HG02840 (cell line): ENCODE measurements around the gene SF3B5.
A peak's percentile ranks its signal among the peaks of the same experiment; 100 is the strongest.
"Not testable (repeated sequence)": the region's sequence is repeated elsewhere in the genome, so short reads cannot be mapped to it uniquely, and the experiment has no call there.

Experiments
- ATAC-seq: cut with Tn5 transposase; IDR thresholded peaks from one replicate; pipeline ENCODE4 v1.9.1; 2021; ENCODE audit warnings: mild to moderate bottlenecking, moderate library complexity, moderate number of reproducible peaks; ENCODE audit not compliant: unreplicated experiment, low FRiP score

The SF3B5 gene

GRCh38 chr6:144095134-144096002 is at the start of gene SF3B5:
Gene SF3B5 (minus strand): TSS chr6:144095573. CDS start chr6:144095497, 76 bp downstream.
- ATAC-seq: peak; percentile 98

GRCh38 chr6:144144996-144145395 is 49.6 kb upstream of the SF3B5 start:
- no peak for ATAC-seq

- ATAC-seq: no peak
Measured at GRCh38 chr6:144143878-144144277, 48.5 kb upstream of the SF3B5 start.

GRCh38 chr6:144143106-144143505 is 47.7 kb upstream of the SF3B5 start:
- no peak for ATAC-seq

GRCh38 chr6:144141470-144141869 is 46.1 kb upstream of the SF3B5 start:
- ATAC-seq: no peak

GRCh38 chr6:144140867-144141266 is 45.5 kb upstream of the SF3B5 start:
- ATAC-seq: peak; percentile 81

GRCh38 chr6:144139817-144140216 is 44.4 kb upstream of the SF3B5 start:
- ATAC-seq: no peak

GRCh38 chr6:144138542-144138941 is 43.2 kb upstream of the SF3B5 start:
- ATAC-seq: no peak

GRCh38 chr6:144134737-144135136 is 39.4 kb upstream of the SF3B5 start:
- ATAC-seq: no peak

GRCh38 chr6:144134176-144134575 is 38.8 kb upstream of the SF3B5 start:
- ATAC-seq: no peak

GRCh38 chr6:144133225-144133821 is 38.0 kb upstream of the SF3B5 start:
- ATAC-seq: no peak

- ATAC-seq: not testable (repeated sequence)
Measured at GRCh38 chr6:144132167-144132690, 36.9 kb upstream of the SF3B5 start.

GRCh38 chr6:144131248-144131709 is 35.9 kb upstream of the SF3B5 start:
- no peak for ATAC-seq

- ATAC-seq: no peak
Measured at GRCh38 chr6:144129469-144129868, 34.1 kb upstream of the SF3B5 start.

GRCh38 chr6:144127097-144127496 is 31.7 kb upstream of the SF3B5 start:
- ATAC-seq: no peak

- no peak for ATAC-seq
Measured at GRCh38 chr6:144123836-144124235, 28.5 kb upstream of the SF3B5 start.

- ATAC-seq: no peak
Measured at GRCh38 chr6:144123421-144123820, 28.0 kb upstream of the SF3B5 start.

GRCh38 chr6:144122861-144123260 is 27.5 kb upstream of the SF3B5 start:
- ATAC-seq: no peak

GRCh38 chr6:144119376-144119775 is 24.0 kb upstream of the SF3B5 start:
- no peak for ATAC-seq

- ATAC-seq: no peak
Measured at GRCh38 chr6:144115219-144115618, 19.8 kb upstream of the SF3B5 start.

- no peak for ATAC-seq
Measured at GRCh38 chr6:144113366-144113765, 18.0 kb upstream of the SF3B5 start.

GRCh38 chr6:144110210-144110609 is 14.8 kb upstream of the SF3B5 start:
- no peak for ATAC-seq
